HG02885 (cell line): ENCODE measurements around the gene FTO.

Experiments
- ATAC-seq: cut with Tn5 transposase; IDR thresholded peaks from one replicate; pipeline ENCODE4 v1.9.1; 2021; ENCODE audit warnings: mild to moderate bottlenecking; ENCODE audit not compliant: unreplicated experiment, poor library complexity

Gene FTO

DNA sequence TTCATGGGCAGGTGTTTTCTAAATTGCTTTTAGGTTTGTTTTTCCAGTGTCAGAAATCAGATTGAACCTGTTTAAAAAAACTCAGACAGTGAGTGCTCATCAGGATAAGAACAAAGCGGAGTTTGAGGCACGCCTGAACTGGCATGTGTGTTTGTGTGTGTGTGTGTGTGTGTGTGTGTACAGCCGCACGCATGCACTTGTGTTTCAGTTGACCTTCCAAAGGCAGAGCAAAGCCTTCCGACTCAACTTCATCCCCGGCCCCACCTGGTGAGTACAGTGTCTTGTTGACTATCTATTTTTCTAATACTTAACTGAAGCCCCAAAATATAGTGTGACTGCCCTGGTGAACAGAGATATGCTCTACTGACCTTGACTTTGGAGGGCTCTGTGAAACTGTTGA lies 357.5 kb downstream of the FTO start:
- ATAC-seq = no peak

- ATAC-seq = no peak
These were observed 358.7 kb downstream of the FTO start for GRCh38 chr16:54062361-54063278.

DNA sequence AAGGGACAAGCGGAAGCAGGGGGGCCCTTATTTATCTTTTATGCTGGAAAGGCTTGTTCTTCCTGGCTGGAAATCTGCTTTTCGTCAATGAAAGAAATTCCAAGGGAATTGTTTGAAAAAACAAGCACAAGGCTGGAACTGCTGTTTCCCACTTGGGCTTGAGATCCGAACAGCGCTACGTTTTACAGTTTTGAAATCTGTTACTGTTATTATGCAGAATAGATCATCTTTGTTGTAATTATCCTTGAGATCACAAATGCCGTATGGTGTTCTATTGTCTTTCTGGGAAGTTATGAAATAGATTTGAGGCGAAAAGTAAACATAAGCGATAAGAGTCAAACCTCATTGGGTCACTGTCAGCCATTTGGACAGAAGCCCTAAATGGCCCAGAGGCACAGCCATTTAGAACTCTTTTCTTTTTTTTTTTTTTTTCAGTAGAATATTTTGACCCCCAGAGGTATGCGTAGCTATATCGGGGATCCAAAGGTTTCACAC lies 359.4 kb downstream of the FTO start:
- no peak for ATAC-seq

DNA sequence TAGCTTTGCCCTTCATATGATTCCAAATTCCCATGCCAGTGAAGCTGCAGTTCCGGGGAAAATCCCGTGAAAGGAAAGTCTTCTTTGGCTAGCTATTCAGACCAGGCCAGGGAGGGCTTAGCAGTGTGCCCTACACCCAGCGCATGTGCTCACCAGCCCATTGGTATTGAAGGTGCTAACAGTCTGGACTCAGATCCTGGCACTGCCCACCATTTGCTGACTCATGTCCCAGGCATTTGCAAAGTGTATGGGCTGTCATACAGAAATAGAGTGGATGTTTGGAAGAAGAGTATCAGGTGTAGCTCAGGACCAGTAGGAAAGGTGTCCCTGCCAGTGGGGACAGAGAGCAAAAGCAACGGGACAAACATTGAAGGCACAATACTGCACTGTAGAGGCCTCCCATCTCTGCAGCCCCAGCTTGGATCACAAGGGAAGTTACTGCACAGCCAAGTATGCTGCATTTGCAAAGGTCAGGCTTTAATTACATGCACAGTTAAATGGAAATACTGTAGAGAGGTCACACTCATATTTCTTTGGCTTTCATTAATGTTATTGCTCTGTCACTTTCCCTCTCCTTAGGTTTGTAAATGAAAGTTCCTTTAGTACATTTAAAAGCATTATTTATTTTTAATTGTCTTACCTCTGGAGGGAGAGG lies 362.6 kb downstream of the FTO start:
- no peak for ATAC-seq

DNA sequence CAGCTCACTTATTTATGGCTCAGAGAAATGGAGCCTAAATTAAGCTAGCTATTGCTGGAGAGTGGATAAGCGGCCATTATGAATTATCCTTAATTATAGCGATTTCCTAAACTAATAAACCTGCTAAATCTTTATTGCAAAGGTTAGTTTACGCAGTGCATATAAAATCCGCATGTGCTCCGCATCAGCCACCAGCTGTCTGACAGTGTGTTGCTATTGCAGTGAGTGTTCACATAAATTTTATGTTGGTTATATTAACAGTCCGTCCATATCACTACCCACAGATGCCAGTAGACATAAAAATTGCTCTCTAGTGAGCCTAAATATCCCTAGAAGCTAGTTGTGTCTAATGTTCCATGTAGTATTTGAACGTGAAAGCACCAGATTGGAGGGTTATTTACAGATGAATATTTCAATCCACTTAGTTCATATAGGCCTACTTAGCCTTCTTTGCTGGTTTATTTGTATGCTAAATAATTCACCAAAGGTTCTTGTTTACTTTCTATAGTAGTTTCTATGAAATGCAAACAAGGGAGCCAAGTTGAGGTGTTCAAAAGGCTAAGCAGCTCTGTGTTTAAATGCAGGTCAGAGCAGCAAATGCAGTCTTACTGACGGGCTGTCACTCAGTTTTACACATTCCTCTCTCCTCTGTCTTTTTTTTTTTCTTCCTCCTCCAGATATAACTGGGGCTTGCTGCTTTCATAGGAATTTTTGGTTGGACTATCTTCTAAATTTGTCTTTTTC lies 363.5 kb downstream of the FTO start:
- no peak for ATAC-seq

- ATAC-seq = no peak
These were observed 364.3 kb downstream of the FTO start for GRCh38 chr16:54068212-54068611.

GRCh38 chr16:54069601-54070239 lies 365.8 kb downstream of the FTO start:
- ATAC-seq = no peak

DNA sequence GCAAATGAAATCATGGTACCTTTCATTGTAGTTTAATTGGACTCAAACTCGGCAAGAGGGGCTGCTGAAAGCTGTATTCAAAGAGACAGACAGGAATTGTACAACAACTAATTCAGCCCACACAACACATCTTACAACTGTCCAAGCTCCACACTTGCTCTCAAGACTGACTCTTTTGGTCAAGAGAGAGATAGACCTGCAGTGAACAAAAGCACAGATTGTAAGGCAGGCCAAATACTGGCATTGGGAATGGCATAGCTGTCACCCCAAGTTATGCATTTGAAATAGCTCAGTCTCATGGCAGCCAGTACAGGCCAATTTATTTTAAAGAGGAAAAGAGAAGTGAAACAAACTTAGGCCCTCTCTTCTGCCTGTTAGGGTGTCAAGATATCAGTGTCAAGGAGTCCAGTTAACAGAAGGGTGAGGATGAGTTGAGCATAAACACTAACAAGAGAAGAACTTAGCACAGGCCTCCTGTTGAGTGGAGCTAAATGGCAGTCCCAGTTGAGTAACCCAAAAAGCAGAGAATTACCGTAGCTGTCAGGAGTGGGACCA lies 366.9 kb downstream of the FTO start:
- peak; percentile 85 for ATAC-seq

DNA sequence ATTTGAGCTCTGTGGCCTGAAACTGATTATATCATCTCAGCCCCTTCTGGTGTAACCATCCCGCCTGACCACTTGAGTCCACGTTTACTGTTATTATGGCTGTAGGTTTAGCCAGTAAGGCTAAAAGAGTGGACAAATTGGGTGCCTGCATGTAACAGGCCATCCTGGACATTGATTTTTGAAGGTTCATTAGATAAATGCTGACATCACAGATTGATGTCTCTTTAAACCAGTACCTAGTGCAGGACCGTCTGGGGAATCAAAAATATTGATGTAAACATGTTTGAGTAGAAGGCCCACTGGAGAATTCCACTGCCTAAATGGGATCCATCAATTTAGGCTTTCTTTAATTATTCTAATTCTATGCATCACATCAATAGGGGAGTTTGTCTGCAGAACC lies 367.6 kb downstream of the FTO start:
- ATAC-seq = no peak

GRCh38 chr16:54072237-54072636 lies 368.3 kb downstream of the FTO start:
- ATAC-seq = no peak

GRCh38 chr16:54073356-54073755 lies 369.4 kb downstream of the FTO start:
- ATAC-seq = no peak

- no peak for ATAC-seq
These were observed 371.5 kb downstream of the FTO start for GRCh38 chr16:54075446-54075845.

GRCh38 chr16:54076006-54076504 lies 372.1 kb downstream of the FTO start:
- ATAC-seq = no peak

GRCh38 chr16:54077050-54077821 lies 373.3 kb downstream of the FTO start:
- ATAC-seq = no peak

- no peak for ATAC-seq
These were observed 376.6 kb downstream of the FTO start for GRCh38 chr16:54080524-54081008.

DNA sequence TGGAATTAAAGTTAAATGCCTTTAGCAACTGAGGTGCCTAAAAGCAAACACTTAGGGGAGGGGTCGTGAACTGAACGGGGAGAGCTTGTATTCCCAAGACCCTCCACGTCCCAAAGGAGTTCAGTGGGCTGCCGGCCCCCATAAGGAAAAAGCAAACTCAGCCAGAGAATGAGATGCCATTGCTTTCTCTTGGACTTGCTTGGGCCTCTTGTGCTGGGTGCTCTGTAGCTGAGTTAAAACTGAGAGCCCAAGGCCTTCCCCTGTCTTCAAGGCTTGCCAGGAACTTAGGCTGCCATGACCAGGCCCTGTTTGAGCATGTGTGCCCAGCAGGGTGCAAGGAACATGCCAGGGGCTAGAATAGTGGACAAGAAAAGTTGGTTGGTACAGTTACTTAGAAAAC lies 382.8 kb downstream of the FTO start:
- ATAC-seq = no peak

- no peak for ATAC-seq
These were observed 386.6 kb downstream of the FTO start for GRCh38 chr16:54090602-54091001.

GRCh38 chr16:54093281-54093680 lies 389.3 kb downstream of the FTO start:
- ATAC-seq = no peak

GRCh38 chr16:54094641-54095040 lies 390.7 kb downstream of the FTO start:
- ATAC-seq = no peak
